Measurements from ENCODE around the gene DAP.

DAP gene

GRCh38 chr5:10674582-10674981 lies 86.5 kb downstream of the DAP start:
- POLR2A ChIA-PET, result no interaction called here

GRCh38 chr5:10674096-10674495 lies 86.9 kb downstream of the DAP start:
- Histone ChIP-seq H3K27ac (ENCODE audit: insufficient read depth in 1 of 2, low read depth in 1 of 2, low read length in 2 of 2, poor library complexity in 1 of 2, severe bottlenecking in 2 of 2) (no peak overlapping the region), H3K27me3 (replicated peaks in 2 of 5; ENCODE audit: control insufficient read depth in 4 of 5, insufficient read depth in 5 of 5, low read length in 4 of 5) (no peaks in the 10 kb centered on the region), H3K4me3 (ENCODE audit: control insufficient read depth in 1 of 7, extremely low read depth in 1 of 7, insufficient read depth in 4 of 7, low read depth in 2 of 7, low read length in 6 of 7) (no peak overlapping the region), H3K36me3 (ENCODE audit: control insufficient read depth in 4 of 4, insufficient read depth in 4 of 4, low read length in 3 of 4) (peaks cover 4 to 18% (median 12%) of the 10 kb centered on the region in 4 experiments), H3K9me3 (ENCODE audit: control extremely low read depth in 1 of 5, control insufficient read depth in 4 of 5, insufficient read depth in 2 of 5, low read depth in 1 of 5, low read length in 4 of 5) (no peaks in the 10 kb centered on the region), H3K4me1 (ENCODE audit: control extremely low read depth in 1 of 4, control insufficient read depth in 4 of 4, insufficient read depth in 4 of 4, low read length in 3 of 4) (no peaks in the 10 kb centered on the region)
- ChIA-PET POLR2A (no interaction called here), CTCF (no interaction called here)
- DNase-seq, result no peak
- WGBS (ENCODE audit: insufficient coverage), result 97% methylated on average over 11 of the region's 11 CpGs

More at GRCh38 chr5:10674582-10674981, 86.5 kb downstream of the DAP start:
- no peak overlapping the region for H3K27ac ChIP-seq (ENCODE audit: insufficient read depth in 1 of 2, low read depth in 1 of 2, low read length in 2 of 2, poor library complexity in 1 of 2, severe bottlenecking in 2 of 2)
- DNase-seq, result no peak
- H3K27me3 ChIP-seq (replicated peaks in 2 of 5; ENCODE audit: control insufficient read depth in 4 of 5, insufficient read depth in 5 of 5, low read length in 4 of 5), result no peaks in the 10 kb centered on the region
- H3K36me3 ChIP-seq (ENCODE audit: control insufficient read depth in 4 of 4, insufficient read depth in 4 of 4, low read length in 3 of 4), result peaks cover 4 to 23% (median 14%) of the 10 kb centered on the region in 4 experiments
- H3K9me3 ChIP-seq (ENCODE audit: control extremely low read depth in 1 of 5, control insufficient read depth in 4 of 5, insufficient read depth in 2 of 5, low read depth in 1 of 5, low read length in 4 of 5), result no peaks in the 10 kb centered on the region
- H3K4me3 ChIP-seq (ENCODE audit: control insufficient read depth in 1 of 7, extremely low read depth in 1 of 7, insufficient read depth in 4 of 7, low read depth in 2 of 7, low read length in 6 of 7), result no peak overlapping the region
- H3K4me1 ChIP-seq (ENCODE audit: control extremely low read depth in 1 of 4, control insufficient read depth in 4 of 4, insufficient read depth in 4 of 4, low read length in 3 of 4), result no peaks in the 10 kb centered on the region
- WGBS (ENCODE audit: insufficient coverage), result 86% methylated on average over 5 of the region's 6 CpGs
- CTCF ChIA-PET, result interaction anchor here (1.5 kb wide), 1 partner anchor 14 kb away, joined by 3 read pairs; no protein-coding TSS in a partner anchor

GRCh38 chr5:10673407-10673806 lies 87.6 kb downstream of the DAP start:
- Histone ChIP-seq H3K4me1 (ENCODE audit: control extremely low read depth in 1 of 4, control insufficient read depth in 4 of 4, insufficient read depth in 4 of 4, low read length in 3 of 4) (no peaks in the 10 kb centered on the region), H3K27me3 (replicated peaks in 2 of 5; ENCODE audit: control insufficient read depth in 4 of 5, insufficient read depth in 5 of 5, low read length in 4 of 5) (no peaks in the 10 kb centered on the region), H3K36me3 (ENCODE audit: control insufficient read depth in 4 of 4, insufficient read depth in 4 of 4, low read length in 3 of 4) (peaks cover 3 to 14% (median 7%) of the 10 kb centered on the region in 4 experiments), H3K4me3 (ENCODE audit: control insufficient read depth in 1 of 7, extremely low read depth in 1 of 7, insufficient read depth in 4 of 7, low read depth in 2 of 7, low read length in 6 of 7) (no peak overlapping the region), H3K9me3 (ENCODE audit: control extremely low read depth in 1 of 5, control insufficient read depth in 4 of 5, insufficient read depth in 2 of 5, low read depth in 1 of 5, low read length in 4 of 5) (no peaks in the 10 kb centered on the region), H3K27ac (ENCODE audit: insufficient read depth in 1 of 2, low read depth in 1 of 2, low read length in 2 of 2, poor library complexity in 1 of 2, severe bottlenecking in 2 of 2) (no peak overlapping the region)
- DNase-seq, result no peak
- ChIA-PET CTCF (interaction anchor here (1.6 kb wide), 1 partner anchor 16 kb away, joined by 4 read pairs; no protein-coding TSS in a partner anchor), POLR2A (no interaction called here)
- 94% methylated on average over 9 of the region's 9 CpGs for WGBS (ENCODE audit: insufficient coverage)

GRCh38 chr5:10673017-10673389 lies 88.0 kb downstream of the DAP start:
- ChIA-PET CTCF (interaction anchor here (1.6 kb wide), 1 partner anchor 16 kb away, joined by 4 read pairs; no protein-coding TSS in a partner anchor), POLR2A (no interaction called here)
- peaks cover 2 to 10% (median 5%) of the 10 kb centered on the region in 4 experiments for H3K36me3 ChIP-seq (ENCODE audit: control insufficient read depth in 4 of 4, insufficient read depth in 4 of 4, low read length in 3 of 4)
- H3K4me1 ChIP-seq (ENCODE audit: control extremely low read depth in 1 of 4, control insufficient read depth in 4 of 4, insufficient read depth in 4 of 4, low read length in 3 of 4), result no peaks in the 10 kb centered on the region
- H3K27me3 ChIP-seq (replicated peaks in 2 of 5; ENCODE audit: control insufficient read depth in 4 of 5, insufficient read depth in 5 of 5, low read length in 4 of 5), result no peaks in the 10 kb centered on the region
- no peak overlapping the region for H3K27ac ChIP-seq (ENCODE audit: insufficient read depth in 1 of 2, low read depth in 1 of 2, low read length in 2 of 2, poor library complexity in 1 of 2, severe bottlenecking in 2 of 2)
- no peaks in the 10 kb centered on the region for H3K9me3 ChIP-seq (ENCODE audit: control extremely low read depth in 1 of 5, control insufficient read depth in 4 of 5, insufficient read depth in 2 of 5, low read depth in 1 of 5, low read length in 4 of 5)
- H3K4me3 ChIP-seq (ENCODE audit: control insufficient read depth in 1 of 7, extremely low read depth in 1 of 7, insufficient read depth in 4 of 7, low read depth in 2 of 7, low read length in 6 of 7), result no peak overlapping the region
- DNase-seq, result no peak
- 90% methylated on average over 2 of the region's 8 CpGs for WGBS (ENCODE audit: insufficient coverage)

GRCh38 chr5:10672146-10673016 lies 88.7 kb downstream of the DAP start:
- no peak for DNase-seq
- Histone ChIP-seq H3K27ac (ENCODE audit: insufficient read depth in 1 of 2, low read depth in 1 of 2, low read length in 2 of 2, poor library complexity in 1 of 2, severe bottlenecking in 2 of 2) (no peak overlapping the region), H3K9me3 (ENCODE audit: control extremely low read depth in 1 of 5, control insufficient read depth in 4 of 5, insufficient read depth in 2 of 5, low read depth in 1 of 5, low read length in 4 of 5) (no peaks in the 10 kb centered on the region), H3K36me3 (ENCODE audit: control insufficient read depth in 4 of 4, insufficient read depth in 4 of 4, low read length in 3 of 4) (peaks cover 0 to 4% (median under 1%) of the 10 kb centered on the region in 4 experiments), H3K27me3 (replicated peaks in 2 of 5; ENCODE audit: control insufficient read depth in 4 of 5, insufficient read depth in 5 of 5, low read length in 4 of 5) (no peaks in the 10 kb centered on the region), H3K4me3 (ENCODE audit: control insufficient read depth in 1 of 7, extremely low read depth in 1 of 7, insufficient read depth in 4 of 7, low read depth in 2 of 7, low read length in 6 of 7) (no peak overlapping the region), H3K4me1 (ENCODE audit: control extremely low read depth in 1 of 4, control insufficient read depth in 4 of 4, insufficient read depth in 4 of 4, low read length in 3 of 4) (no peaks in the 10 kb centered on the region)
- ChIA-PET POLR2A (no interaction called here), CTCF (interaction anchor here (1.6 kb wide), 1 partner anchor 17 kb away, joined by 4 read pairs; no protein-coding TSS in a partner anchor)
- WGBS (ENCODE audit: insufficient coverage), result 97% methylated on average over 4 of the region's 7 CpGs

GRCh38 chr5:10671041-10672008 lies 89.7 kb downstream of the DAP start:
- WGBS (ENCODE audit: insufficient coverage), result 86% methylated on average over 11 of the region's 14 CpGs
- ChIA-PET POLR2A (no interaction called here), CTCF (interaction anchor here (0.7 to 1.6 kb wide), 3 partner anchors 18 to 298 kb away, joined by 3 to 5 read pairs (median 4); no protein-coding TSS in a partner anchor)
- Histone ChIP-seq H3K4me3 (ENCODE audit: control insufficient read depth in 1 of 7, extremely low read depth in 1 of 7, insufficient read depth in 4 of 7, low read depth in 2 of 7, low read length in 6 of 7) (no peak overlapping the region), H3K36me3 (ENCODE audit: control insufficient read depth in 4 of 4, insufficient read depth in 4 of 4, low read length in 3 of 4) (no peaks in the 10 kb centered on the region), H3K27me3 (replicated peaks in 2 of 5; ENCODE audit: control insufficient read depth in 4 of 5, insufficient read depth in 5 of 5, low read length in 4 of 5) (no peaks in the 10 kb centered on the region), H3K4me1 (ENCODE audit: control extremely low read depth in 1 of 4, control insufficient read depth in 4 of 4, insufficient read depth in 4 of 4, low read length in 3 of 4) (no peaks in the 10 kb centered on the region), H3K27ac (ENCODE audit: insufficient read depth in 1 of 2, low read depth in 1 of 2, low read length in 2 of 2, poor library complexity in 1 of 2, severe bottlenecking in 2 of 2) (no peak overlapping the region), H3K9me3 (ENCODE audit: control extremely low read depth in 1 of 5, control insufficient read depth in 4 of 5, insufficient read depth in 2 of 5, low read depth in 1 of 5, low read length in 4 of 5) (no peaks in the 10 kb centered on the region)
- DNase-seq, result peak in 2 of 3 donors; percentile 35 to 44

All from common myeloid progenitor, CD34-positive (primary cell).